ENCODE measurements around the gene PSMB5.

Gene PSMB5

DNA sequence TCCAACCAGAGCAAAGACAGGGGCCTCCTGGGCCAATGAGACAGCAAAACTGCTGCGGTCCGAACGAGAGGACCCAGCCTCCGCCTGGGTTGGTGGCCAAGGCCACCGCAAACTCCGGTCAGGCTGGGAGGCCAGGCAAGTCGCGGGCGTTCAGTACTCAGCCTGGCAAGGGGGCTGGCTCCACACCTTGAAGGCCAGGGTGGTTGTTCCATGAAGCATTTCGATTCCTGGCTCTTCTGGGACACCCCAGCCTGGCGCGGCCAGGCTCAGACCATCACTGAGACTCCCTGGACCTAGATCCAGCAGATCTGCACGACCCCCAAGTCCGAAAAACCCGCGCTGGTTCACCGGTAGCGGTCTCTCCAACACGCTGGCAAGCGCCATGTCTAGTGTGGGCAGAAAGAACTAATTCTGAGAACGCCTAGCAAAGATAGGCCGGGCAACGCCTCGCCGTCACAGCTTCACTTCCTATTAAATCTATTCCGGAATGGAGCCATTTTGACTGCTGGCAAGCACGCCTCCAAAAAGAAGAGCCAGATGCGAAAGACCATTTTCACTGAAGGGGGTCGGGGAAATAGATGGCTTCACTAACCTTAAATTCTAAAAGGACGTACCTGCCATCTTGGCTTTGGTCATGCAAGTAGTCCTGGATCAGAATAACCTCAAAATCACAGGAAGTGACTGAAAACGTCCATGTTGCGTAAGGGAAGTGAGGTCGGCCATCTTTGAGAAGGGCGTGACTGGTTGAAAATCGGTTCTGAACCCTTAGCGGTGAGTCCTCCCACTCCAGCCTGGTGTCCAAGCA is at the start of gene PSMB5:
Gene PSMB5, minus strand, starts transcription at position 403 of the 805 bp plus-strand sequence. Its CDS starts 19 bp downstream, at position 384.
- DNase-seq (ENCODE audit: low read depth) = peak; percentile 71

DNA sequence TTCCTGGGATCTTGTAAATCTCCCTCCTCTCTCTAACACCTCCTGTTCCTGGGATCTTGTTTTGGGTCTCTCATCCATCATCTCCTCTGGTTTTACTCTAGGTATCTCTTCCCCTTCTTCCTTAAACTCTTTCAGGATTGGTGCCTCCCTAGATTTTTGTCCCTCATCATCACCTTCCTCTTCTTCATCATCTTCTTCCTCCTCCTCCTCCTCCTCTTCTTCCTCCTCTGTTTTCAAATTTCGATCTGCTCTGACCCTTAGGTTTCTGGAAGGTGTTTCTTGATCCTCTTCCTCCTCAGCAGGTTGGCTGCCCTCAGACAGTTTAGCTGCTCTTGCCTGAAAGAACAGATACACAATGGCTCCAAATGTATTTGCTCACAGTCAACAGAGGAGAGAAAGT is 45.8 kb upstream of the PSMB5 start:
- no peak for DNase-seq (ENCODE audit: low read depth)

DNA sequence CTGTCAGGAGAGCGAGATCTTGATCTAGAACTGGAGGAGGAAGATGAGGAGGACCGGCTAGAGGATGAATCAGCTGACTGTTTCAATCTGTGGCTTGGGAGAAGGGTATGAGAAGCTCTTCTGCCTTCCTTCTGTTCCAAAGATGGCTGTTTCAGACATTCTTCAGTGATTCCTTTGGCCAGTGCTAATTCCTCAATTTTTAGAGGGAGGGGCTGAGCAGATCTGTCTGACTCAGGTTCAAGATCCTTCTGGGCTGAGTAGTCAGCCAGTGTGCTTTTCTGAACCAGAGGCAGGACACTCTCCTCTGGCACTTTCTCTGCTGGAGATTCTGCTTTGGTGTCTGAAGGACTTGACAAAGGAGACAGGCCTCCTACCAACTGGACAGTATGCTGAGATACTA is 45.0 kb upstream of the PSMB5 start:
- no peak for DNase-seq (ENCODE audit: low read depth)

DNA sequence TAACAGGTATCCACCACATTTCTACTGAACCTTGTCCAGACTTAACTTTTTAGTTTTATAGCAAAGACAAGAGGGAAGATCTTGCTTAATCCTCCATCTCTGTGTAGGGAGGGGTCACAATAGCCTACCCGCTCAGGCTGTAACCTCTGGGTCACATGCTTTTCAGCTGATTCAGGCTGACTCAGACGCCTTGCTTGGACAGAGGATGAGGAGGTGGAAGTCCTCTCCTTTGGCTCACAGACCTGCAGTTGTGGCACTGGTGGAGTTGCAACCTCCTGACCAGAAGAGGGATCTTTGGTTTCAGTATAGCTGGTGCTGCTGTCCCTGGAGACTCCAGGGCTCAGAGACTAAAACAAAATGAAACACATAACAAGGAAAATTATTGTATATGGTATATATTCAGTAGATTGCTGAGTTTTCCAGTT is 44.0 kb upstream of the PSMB5 start:
- no peak for DNase-seq (ENCODE audit: low read depth)

DNA sequence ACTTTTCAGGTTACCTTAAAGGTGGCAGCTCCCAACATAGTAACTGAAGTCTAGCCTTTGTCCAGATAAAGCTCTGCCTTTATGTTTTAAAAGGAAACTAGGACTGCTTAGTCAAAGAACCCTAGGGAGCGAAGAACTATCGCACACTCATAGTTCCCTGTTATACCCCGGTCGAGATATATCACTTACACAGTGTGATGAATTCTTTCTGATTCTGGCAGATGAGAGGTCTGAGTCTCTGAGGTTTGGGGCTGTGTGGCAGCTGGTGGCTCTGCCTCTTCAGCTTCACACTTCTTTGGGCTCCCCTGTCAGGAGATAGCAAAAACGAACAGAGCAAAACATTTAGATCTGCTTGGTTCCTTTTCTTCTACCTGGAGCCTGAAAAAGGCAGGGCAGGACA is 43.3 kb upstream of the PSMB5 start:
- DNase-seq (ENCODE audit: low read depth) = no peak

DNA sequence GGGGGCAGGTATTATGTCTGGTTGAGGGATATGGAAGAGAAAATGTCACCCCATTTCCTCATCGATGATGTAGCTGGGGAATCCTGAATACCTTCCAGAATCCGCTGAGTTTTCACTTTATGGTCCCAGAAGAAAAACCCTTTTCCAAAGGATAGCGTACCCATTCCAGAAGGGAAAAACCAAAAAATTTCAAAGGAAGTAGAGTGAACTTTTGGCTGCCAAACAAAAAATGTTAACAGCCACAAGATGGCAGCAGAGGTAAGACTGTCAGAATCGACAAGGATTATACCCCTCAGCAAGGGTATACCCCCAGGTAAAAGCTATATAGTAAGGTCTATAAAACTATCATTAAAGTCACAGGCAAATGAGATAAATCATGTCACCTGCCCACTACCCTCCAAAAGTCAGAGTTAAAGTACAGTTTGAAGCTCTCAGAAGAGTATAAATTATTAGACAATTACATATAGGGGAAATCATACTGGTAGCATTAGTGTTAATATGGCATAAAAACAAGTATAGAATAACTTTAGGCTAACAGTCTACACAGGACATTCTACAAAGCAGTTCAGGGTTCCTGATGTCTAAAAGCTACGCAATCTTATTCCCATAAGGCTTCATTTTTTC is 42.2 kb upstream of the PSMB5 start:
- DNase-seq (ENCODE audit: low read depth) = no peak

DNA sequence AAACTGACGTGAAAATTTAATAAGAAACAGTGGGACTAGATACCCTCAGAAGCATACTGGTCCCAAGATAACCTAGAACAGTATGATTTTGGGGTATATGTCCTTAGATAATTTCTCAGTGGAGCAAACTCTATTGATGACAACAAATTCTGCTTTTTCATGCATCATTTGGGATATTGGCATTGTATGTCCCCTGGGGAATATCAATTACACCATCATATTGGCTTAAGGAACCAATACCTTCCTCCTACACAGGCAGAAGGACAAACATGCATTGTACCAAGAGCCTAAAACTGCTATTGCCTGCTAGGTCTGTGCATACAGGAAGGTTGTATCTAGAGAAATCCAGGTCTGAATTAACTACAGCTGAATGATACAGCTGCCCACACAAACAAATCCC is 40.2 kb upstream of the PSMB5 start:
- DNase-seq (ENCODE audit: low read depth) = no peak

DNA sequence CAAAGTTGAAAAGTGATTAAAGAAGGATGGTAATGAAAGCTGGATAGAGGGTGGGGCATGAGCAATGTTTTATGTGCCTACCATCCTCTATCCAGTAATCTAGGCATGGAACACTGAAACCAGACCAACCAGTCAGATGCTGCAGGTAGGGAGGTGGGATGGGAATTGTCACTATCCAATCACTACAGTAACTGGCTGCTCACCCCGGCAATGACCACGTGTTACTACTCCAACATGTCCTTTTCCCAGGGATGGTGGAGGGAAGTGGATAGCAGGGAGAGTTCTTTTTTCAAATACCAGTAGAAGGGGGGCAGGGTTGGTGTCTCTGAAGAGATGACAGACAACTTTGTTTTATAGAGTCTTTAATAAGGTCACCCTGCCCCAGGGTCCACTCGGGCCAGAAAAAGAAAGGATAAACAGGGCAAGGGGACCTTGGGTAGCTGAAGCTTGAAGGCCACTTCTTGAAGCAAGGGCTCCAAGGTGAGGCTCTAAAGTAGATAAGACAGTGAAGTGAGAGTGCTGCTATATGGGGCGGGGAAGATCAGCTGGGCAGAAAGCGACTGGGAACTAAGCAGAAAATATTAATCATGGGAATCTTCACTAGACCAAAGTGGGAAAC is 37.3 kb upstream of the PSMB5 start:
- DNase-seq (ENCODE audit: low read depth) = no peak

DNA sequence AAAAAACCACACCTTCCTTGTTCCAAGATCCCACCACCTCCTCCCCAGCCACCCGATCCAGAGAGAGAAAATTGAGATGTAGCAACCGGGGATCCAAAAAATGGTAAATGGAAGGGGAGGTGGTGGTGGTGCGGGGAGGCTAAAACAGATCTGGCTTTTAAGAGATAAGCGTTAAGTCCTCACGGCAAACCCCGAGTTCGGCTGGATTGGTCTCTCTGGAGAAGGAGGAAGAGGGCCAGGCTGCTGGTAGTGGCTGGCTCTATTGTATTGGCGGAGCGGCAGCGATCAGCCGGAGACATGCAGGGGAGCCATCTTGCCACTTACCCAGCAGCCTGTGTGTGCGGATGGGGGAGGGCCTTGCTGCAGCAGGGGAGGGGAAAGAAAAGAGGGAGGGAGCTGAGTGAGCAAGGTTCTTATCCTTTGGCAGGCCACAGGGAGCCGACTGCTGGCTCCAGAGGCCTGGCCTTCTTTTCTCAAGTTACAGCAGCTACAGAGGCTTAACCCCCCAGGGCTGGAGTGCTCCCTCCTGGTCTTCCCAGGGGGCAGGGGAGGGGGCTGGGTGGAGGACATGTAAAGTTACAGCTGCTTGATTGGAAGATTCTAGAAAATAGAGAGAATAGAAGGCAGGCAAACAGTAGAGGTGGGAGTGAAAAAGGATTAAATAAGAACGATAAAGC is 36.7 kb upstream of the PSMB5 start:
- peak; percentile 51 for DNase-seq (ENCODE audit: low read depth)

DNA sequence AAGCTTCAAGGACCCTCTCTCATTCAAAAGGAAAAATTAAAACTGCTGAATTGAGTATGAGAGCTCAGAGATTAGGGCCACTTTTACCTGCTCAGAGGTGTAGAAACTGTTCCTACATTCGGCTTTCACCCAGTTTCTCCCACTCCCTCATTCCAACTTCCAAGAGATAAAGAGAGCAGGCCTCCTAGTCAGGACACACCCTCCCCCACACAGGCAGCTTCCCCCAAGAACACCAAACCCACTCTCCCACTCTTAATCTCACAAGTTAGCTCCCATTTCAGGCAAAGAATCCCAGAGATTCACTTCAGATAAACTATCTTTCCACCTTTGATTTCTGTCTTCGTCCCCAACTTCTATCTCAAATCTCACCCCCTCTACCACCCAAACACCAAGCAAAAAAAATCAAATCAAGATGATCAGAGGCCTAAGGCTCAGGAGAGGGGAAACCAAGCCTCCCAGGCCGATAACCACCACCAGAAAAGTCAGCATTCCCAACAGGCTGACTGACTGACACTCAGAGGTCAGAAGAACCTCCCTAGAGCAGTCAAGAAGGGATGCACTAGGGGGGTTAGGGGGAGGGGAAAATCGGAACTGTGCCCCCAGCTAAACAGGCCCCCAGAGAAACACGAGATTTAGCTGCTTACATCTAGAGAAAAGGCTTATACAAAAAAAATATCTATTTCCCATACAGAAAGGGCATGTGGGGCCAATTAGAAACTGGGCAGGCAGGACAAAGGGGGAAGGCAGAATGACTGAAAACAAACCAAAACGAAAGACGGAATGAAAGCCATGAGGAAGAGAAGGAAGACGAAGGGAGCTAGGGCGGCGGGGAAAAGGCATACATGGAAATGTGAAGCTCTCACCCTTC is 35.8 kb upstream of the PSMB5 start:
- DNase-seq (ENCODE audit: low read depth) = no peak

DNA sequence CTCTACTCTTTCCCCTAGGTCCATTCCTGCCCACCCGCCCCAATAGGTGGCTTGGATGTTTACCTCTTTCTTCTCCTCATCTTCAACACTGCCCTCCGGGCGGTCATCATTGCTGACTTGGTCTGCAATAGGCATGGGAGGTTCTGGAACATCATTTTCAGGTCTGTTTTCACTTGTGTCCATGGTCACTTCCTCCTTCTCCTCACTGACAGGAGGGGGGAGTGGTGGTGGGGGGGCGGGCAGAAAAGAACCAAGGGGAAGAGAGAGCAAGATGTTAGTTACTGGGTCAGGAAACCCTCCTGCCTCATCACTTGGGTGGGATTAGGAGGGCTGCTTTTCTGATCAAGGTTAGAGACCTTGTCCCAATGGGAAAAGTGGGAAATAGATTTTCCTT is 34.7 kb upstream of the PSMB5 start:
- DNase-seq (ENCODE audit: low read depth) = no peak

DNA sequence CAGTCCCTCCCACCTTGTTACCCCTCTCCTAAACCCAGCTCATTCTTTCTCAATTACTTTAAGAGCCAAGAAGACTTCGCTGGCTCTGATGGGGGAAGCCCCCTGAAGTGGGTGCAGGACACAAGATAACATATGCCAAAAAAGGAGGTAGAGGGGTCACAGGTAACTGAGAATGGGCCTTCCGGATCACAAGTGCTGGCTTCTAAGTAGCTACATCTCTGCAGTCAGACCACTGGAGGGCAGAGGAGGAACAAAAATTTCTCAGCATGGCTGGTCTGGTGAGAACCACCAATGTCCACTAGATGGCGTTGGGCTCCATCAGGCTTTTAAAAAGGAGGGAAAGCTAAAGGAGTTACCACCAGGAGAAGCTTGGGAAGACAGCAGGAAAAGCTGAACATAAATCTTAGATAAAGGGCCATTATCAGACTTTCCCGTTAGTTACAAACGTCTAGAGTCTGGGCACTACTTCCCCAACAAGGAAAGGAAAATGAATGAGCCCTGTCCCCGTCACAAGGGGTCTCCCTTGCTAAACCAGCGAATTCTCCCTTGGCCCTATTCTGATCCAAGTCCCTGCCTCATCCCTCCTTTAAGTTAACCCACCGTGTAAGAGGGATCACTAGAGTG is 34.2 kb upstream of the PSMB5 start:
- peak; percentile 31 for DNase-seq (ENCODE audit: low read depth)

DNA sequence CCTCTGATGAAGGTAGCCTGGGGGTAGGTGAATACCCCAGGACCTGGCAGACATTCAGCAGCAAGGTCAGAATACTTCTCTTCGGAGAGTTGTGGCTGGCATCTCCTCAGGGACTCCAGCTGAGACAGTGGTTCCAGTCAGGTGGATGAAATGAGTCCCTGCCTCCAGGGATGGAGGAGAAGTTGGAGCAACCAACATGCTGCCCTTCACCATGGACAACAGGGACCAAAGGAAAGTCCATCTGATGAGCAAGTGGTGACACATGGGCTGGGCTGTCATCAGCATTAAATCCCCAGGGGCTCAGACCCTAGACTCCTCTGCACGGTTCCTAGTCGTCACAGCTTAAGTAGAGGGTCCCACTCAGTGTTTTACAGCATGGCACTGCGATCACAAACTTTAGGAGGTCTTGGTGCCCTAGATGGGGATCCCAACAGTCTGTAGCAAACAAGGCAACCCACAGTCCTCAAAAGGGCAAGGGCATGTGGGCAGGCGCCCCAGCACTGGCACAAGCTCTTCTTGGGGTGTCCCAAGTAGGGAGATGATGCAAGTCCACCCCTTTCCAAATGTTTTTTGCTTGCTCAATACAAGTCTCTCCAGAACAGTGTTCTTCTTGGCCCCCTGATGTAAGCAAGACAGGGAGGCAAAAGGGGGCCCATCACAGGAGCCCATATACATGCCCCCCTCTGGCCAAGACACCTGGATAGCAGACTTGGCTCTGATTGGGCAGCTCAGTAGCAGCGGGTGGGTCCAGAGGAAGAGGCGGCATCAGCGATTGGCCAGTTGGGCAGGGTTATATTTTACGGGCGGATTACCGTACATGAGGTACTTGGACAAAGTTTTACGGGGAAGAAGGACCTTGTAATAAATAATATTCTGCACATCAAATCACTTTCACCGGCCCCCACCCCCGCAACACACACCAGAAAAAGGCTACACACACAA is 33.4 kb upstream of the PSMB5 start:
- no peak for DNase-seq (ENCODE audit: low read depth)

DNA sequence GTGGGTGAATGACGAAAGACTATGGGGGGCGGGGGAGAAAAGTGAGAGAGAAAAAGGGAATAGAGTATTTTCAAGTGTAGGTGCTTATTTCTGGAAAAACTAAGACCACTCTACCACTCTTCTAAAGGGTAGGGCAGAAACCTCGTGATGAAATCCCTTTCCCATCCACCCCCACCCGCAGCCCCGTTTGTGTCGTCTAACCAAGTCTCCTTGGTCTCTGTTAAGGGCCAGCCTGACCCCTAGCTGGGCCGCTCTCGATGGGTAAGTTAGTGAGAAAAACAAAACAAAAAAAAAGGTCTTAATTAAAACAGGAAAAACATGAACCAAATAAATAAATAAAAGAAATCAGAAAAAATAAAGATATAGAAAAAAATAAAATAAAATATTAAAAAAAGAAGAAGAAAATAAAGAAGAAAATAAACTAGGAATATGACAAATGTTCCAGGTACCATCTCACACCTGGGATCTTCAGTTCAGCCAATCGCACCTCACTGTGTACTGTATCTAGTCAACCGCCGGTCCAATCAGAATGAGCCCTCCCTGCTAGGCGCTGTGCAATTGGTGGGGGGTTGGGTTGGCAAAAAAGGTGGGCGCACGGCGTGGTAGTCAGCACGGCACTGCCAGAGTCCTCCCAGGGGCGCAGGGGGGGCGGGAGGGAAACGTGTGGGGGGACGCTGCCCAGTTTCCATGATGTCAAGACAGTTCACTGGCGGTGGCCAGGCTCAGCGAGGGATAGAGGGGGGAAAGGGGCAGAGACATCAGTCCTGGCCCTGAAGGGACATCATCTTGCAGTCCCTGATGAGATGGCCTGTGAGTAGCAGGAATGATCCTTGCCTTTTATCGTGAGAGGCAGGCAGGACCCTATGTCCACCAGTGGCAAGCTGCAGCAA is 32.4 kb upstream of the PSMB5 start:
- DNase-seq (ENCODE audit: low read depth) = no peak

DNA sequence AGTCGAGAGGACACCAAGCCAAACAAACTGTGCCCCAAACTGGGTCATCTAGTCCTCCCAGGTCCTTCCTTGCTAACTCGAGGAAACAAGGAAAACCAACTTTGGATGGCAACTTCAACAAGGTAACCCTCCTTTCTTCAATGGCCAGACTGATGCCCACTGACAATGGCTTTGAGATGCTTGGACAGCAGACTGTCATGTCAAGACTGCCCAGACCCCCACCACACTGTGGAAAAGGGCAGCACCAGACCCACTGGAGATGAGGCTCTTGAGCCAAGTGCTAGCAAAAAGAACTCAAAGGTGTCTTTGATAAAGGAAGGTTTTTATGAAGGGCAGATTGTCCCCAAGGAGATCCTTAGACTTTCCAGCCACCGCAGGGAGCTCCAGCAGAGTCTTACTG is 31.7 kb upstream of the PSMB5 start:
- DNase-seq (ENCODE audit: low read depth) = no peak

DNA sequence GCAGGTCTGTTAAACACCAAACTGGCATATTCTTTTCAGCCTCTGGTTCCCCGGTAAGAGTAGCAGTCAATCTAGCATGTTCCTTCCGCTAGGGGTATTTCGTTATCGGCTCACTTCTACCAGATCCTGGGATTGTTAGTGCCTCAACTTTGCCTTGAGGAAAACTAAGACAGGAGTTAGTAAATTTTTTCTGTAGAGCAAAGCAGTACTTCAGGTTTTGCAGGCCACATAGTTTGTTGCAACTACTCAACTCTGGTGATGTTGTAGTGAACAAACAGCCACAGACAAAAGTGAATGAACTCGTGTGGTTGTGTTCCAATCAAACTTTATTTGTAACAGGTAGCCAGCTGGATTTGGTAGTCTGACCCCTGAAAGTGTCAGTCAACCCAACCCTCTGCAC is 28.9 kb upstream of the PSMB5 start:
- no peak for DNase-seq (ENCODE audit: low read depth)

DNA sequence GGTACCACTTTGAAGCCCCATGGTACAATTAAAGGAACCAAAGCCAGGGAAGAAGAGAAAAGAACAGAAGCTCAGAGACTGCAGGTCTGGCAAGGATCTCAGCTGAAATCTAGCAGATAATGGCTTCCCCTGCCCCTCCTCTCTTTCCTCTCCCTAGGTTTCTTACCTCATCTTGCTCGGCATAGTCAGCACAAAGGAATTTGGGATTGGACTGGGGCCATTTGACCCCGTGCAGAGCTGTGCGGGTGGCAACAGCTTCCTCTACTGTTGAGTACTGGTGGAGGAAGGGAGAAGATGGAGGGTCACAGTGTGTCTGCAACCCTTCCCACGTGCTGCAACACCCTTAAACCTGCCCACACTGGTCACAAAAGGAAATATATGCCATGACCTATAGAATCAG is 27.3 kb upstream of the PSMB5 start:
- DNase-seq (ENCODE audit: low read depth) = no peak

DNA sequence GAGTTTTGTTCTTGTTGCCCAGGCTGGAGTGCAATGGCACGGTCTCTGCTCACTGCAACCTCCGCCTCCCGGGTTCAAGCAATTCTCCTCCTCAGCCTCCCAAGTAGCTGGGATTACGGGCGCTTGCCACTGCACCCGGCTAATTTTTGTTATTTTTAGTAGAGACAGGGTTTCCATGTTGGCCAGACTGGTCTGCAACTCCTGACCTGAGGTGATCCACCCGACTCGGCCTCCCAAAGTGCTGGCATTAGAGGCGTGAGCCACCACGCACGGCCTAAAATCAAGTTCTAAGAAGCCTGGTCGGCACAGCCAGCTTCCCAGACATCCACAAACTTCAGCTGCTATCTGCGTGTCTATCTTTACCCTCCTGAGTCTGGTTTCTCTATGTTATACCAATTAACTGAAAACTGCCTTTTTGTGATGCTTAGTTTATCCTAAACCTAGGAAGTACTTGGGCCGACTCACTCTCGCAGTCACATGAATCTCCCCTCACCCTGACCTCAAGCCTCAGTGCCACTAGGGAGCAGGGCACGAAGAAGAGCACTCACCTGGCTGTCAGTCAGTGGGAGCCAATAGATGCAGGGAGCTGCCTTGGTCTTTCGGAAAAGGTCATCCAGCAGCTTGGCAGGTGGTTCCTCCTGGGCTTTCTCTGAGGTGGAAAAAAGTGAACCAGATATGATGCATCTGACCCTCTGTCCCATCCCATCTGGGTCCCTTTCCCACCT is 26.0 kb upstream of the PSMB5 start:
- no peak for DNase-seq (ENCODE audit: low read depth)
